GM12874 (cell line): ENCODE measurements around the gene CXCL17.

Experiments used
- TF ChIP-seq, protein P1 (sequence below): IDR thresholded peaks from 2 replicates; pipeline ENCODE4 v1.5.1; 2011; ENCODE audit warnings: low read depth, mild to moderate bottlenecking, control low read depth, low read length, moderate library complexity; ENCODE audit not compliant: insufficient read depth

CXCL17 gene

DNA sequence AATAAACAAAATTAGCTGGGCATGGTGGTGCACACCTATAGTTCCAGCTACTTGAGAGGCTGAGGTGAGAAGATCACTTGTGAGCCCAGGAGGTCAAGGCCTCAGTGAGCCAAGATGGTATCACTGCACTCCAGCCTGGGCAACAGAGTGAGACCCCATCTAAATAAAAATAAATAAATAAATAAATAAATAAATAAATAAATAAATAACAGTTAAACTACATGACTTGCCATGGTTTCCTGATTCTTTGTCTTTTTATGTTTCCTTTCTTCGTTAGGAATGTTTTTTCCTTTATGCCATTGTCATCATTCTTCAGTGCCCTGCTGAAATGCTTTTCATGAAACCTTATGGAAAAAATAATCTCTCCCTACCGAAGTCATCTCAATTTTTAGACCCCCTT is 35.2 kb upstream of the CXCL17 start:
- TF ChIP-seq, protein P1, sequence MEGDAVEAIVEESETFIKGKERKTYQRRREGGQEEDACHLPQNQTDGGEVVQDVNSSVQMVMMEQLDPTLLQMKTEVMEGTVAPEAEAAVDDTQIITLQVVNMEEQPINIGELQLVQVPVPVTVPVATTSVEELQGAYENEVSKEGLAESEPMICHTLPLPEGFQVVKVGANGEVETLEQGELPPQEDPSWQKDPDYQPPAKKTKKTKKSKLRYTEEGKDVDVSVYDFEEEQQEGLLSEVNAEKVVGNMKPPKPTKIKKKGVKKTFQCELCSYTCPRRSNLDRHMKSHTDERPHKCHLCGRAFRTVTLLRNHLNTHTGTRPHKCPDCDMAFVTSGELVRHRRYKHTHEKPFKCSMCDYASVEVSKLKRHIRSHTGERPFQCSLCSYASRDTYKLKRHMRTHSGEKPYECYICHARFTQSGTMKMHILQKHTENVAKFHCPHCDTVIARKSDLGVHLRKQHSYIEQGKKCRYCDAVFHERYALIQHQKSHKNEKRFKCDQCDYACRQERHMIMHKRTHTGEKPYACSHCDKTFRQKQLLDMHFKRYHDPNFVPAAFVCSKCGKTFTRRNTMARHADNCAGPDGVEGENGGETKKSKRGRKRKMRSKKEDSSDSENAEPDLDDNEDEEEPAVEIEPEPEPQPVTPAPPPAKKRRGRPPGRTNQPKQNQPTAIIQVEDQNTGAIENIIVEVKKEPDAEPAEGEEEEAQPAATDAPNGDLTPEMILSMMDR = no peak

DNA sequence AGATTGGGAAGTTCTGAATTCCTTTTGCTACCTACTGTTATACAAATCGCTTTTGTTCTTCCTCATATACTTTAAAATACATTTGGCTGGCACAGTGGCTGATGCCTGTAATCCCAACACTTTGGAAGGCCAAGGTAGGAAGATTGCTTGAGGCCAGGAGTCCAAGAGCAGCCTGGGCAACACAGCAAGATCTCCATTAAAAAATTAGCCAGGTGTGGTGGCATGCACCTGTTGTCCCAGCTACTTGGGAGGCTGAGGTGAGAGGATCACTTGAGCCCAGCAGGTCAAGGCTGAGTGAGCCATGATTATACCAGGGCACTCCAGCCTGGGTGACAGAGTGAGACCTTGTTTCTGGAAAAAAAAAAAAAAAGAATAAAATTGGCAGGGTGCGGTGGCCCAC is 34.4 kb upstream of the CXCL17 start:
- TF ChIP-seq, protein P1 = no peak

DNA sequence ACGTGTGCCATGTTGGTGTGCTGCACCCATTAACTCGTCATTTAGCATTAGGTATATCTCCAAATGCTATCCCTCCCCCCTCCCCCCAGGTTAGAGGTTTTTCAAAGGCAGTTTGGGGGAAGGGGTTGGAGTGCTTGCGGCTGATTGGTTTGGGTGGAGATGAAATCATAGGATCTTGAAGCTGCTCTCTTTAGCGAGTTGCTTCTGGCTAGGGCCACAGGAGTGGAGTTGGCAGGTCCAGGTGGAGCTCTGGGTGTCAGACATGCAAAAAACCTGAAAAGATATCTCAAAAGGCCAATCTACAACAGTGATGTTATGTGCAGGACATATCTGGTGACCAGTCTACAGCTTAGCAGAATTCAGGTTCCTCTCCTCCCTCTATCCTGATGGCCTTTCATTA is 32.6 kb upstream of the CXCL17 start:
- TF ChIP-seq, protein P1 = no peak

DNA sequence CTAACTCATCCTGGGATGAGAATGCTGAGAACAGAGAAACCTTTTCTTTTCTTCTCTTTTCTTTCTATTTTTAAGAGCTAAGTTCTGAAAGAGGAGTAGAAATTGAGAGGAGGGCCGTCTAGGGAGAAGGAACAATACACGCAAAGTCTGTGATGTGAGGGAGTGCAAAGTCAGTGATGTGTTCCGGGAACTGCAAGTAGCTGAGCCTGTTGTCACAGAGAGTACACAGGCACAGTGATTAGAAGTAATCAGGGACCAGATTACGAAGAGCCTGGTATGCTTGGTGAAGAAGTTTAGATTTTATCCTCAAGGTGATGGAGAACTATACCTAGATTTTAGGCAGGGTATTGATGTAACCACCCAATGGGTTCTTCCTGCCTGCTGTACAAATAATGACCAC is 32.0 kb upstream of the CXCL17 start:
- TF ChIP-seq, protein P1 = no peak

DNA sequence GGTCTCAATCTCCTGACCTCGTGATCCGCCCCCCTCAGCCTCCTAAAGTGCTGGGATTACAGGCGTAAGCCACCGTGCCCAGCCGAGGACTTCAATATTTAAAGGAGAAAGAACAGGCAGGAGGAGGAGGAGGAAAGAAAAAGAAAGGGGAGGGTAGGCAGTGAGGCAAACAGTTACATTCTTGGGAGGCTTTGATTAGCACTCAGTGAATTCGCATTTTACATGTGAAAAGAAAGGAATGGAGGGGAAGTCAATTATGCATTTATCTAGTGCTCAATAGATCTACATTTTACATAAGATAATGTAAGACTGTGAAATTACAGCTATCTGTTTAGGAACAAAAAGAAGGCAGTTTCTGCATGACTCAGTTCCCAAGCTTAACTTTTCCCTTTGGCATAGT is 30.9 kb upstream of the CXCL17 start:
- TF ChIP-seq, protein P1 = no peak

DNA sequence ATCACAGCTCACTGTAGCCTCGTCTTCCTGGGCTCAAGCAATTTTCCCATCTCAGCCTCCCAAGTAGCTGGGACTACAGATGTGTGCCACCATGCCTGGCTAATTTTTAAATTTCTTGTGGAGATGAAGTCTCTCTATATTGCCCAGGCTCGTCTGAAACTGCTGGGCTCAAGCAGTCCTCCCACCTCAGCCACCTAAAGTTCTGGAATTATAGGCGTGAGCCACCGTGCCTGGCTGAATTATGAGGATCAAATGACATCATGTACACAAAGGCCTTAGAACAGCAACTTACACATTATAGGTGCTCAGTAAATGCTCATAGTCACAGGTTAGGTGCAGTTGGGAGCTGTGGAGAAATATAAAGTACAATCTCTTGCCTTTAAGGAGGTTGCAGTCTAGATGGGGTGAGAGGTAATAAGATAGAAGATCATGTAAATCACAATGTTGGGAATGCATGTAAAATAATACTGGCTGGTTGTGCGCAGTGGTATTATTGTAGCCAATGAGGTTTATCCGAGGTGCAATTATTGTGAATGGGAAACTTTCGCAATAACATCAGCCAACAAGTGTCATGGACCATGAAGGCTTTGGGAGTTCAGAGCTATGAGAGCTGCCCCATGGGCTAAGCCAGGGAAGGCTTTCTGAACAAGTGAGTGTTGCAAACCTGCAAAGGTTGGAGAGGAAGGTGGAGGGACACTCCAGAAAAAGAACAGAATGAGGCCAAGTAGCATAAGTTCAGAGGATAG is 29.8 kb upstream of the CXCL17 start:
- TF ChIP-seq, protein P1 = no peak

DNA sequence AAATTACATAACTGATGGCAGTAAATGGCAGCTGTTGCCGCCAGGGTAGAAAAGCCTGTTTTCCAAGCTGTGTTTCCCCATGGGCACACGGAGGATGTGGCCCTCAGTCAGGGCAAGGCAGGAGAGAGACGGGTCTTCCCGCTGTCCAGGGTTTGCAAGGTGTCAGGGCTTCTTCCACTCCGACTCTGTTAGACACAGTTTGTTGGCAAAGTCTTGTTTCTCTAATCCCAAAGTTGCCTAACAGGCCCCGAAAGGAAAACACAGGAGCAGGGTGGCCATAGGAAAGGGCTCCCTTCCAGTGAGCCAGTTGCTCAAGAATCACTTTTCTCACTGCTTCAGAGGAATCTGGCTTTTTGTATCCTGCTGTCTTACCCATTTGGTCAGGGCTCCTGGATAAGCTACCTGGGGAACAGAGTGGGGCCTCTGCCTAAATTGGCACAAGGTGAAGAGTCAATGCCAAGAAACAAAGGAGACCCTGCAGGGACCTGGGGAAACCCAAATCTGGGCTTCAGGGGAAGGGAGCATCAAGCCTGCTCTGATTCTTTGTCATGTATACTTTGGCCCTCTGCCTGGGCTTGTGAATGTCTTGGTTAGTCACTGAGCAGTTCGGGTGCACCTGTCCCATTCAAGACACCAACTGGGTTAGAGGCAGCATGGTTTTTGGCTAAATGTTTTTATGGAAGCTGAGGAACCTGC is 29.0 kb upstream of the CXCL17 start:
- TF ChIP-seq, protein P1 = no peak
